SIG-M5 treated with dmso at 0.1 percent for 504 hours (cell line): ENCODE results near the gene RPA1.
"Not testable (repeated sequence)": the region's sequence is repeated elsewhere in the genome, so short reads cannot be mapped to it uniquely, and the experiment has no call there.

Experiments
- DNase-seq: peaks from one replicate; lab custom pipeline; 2025; ENCODE audit not compliant: unreplicated experiment; lab: John Stamatoyannopoulos, UW

Gene RPA1

GRCh38 chr17:1813088-1813487 lies 16.7 kb upstream of the RPA1 start:
- DNase-seq: no peak

DNA sequence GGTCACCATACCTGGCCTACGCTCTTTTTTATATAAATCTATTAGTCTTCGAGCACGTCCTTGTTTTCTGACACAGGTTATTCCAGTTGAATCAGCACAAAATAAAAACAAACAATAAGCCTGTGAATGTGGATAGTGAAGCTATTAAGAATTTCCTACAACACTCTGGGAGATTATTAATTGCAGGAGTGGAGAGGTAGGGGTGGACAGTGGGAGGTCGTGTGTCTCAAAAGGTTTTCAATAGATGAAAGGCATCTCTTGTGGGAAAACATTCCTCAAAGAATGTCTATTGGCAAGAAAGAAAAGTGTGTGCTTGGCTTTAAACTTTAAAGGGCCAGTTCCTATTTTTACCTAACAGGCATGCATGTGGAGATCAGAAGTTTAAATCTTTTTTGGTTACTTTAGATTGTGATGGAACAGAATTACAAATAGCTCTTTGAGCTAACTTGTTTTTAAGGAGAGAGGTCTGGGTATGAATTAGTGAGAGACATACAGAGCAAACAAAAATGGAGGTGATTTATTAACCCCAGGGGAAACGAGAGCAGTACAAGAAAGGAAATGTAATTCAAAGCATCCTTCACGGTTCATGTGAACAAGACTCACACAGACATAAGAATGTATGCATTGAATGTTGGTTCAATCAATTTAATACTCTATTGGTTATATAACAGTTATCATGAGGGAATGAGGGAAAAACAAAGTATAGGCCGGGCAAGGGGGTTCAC lies 9.1 kb upstream of the RPA1 start:
- no peak for DNase-seq

DNA sequence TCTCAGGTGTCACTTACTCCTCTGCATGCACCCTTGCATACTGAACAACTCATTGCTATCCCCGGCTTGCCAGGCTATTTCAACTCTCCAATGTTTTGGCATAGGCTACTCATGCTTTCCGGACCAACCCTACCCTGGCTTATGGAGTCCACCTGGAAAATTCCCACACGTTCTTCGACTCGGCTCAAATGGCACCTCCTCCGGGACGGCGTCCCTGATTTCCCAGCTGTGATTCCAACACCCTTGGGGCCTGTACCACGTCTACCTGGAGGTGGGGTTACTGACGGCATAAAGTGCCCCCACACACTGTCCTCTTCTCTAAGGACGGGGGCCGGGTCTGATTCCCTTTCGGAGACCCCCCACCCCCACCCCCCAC lies 601 bp upstream of the RPA1 start:
- DNase-seq: no peak

DNA sequence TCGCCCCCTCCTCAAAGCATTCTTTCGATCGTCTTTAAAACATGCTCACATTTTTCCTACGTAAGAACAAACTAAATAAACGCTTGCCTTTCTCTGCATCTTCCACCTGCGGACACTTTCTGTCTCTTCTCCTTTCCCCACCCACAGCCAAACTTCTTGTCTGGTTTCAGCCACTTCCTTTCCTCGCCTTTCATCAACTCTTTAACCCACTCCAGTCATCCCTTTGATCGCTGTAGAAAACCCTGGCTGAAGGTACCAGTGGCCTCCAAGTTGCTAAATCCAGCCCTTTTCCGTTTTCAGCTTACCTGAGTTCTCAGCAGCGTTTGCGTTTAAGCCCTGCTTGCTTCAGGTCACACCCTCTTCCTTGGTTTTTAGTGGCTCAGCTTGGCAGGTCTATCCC lies 483 bp downstream of the RPA1 start:
- peak; percentile 35 for DNase-seq

DNA sequence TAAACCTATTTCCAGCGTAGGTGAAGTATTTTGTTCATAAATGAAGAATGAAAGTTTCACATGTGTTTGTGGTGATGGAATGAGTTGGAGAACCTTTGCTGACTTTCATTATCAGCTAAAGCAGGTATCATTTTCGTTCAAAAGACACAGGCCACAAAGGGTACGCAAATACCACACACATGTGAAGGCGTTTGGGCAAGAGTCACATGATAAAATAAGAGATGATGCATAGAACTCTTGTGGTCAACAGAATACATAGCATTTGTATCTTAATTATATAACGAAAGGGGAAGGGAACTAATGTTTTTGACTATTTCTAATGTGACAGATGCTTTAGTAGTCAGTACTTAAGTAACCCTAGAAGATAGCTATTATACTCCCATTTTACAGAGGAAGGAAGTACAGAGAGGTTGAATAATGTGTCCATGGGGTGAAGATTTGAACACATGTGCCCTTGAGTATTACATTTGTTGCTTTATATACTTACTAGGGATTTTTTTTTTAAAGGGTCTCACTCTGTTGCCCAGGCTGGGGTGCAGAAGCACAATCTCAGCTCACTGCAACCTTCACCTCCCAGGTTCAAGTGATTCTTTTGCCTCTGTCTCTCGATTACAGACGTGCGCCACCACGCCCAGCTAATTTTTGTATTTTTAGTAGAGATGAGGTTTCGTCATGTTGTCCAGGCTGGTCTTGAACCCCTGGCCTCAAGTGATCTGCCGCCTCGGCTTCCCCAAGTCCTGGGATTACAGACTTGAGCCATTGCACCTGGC lies 4.8 kb downstream of the RPA1 start:
- peak; percentile 3 for DNase-seq

GRCh38 chr17:1839516-1839915 lies 9.7 kb downstream of the RPA1 start:
- no peak for DNase-seq

GRCh38 chr17:1843947-1844346 lies 14.1 kb downstream of the RPA1 start:
- DNase-seq: no peak

DNA sequence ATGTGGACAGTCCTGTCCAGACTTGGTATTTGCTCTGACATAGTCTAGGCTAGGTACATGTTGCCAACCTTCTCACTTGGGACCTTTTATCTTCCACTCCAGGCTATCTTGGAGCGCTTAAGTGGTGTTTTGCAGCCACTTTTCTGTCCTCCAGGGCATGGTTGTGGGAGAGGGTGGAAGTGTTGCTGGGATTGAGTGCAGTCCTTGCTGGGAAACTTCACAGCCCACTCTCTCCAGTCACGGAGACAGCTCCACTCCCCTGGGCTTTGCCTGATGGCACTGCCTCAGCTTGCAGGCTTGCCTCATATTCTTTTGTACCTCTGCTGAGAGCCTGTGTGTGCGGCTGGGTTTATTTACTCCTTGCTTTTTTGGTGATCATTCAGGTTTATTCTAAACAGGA lies 17.4 kb downstream of the RPA1 start:
- DNase-seq: no peak

DNA sequence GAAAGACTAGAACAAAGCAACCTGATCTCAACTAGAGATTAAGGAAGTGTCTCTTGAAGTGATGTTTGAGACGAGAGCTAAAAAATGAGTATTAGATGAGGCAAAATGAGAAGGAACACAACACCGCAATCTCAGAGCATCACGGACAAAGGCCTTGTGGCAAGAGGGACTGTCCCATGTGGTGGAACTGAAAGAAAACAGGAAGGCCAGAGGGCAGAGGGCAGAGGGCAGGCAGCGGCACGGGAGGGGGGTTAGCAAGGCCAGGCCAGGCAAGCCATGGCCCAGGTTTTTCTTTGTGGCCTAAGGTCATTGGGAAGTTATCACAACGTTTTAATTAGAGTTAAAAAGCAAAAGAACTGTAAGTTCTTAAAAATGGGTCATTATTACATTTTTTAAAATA lies 22.5 kb downstream of the RPA1 start:
- DNase-seq: no peak

- DNase-seq: no peak
These were observed 23.9 kb downstream of the RPA1 start for GRCh38 chr17:1853698-1854097.

DNA sequence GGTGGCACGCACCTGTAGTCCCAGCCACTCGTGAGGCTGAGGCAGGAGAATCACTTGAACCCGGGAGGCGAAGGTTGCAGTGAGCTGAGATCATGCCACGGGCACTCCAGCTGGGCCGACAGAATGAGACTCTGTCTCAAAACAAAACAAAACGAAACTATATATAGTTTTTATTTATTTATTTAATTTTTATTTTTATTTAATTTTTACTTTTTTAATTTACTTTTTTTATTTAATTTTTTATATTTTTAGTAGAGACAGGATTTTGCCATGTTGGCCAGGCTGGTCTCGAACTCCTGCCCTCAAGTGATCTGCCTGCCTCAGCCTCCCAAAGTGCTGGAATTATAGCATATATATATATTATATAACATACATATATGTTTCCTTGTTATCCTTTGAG lies 26.7 kb downstream of the RPA1 start:
- not testable (repeated sequence) for DNase-seq

DNA sequence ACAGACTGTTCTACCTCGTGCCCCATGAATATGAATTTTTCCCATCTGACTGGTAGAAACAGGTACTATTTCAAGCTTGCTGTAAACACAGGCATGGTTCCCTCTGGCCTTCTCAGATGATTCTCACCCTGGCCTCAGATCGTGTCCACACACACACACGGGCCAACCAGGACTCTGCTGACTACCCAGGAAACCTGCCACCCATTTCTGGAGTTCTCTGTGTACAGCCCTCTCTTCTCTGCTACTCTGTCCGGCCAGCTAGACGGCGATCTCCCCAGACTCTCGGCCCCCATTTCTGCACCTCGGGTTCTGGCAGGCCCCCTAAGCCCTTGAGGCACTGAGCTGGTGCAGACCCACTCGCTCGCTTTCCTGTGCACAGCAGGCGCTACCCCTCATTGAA lies 31.2 kb downstream of the RPA1 start:
- no peak for DNase-seq

DNA sequence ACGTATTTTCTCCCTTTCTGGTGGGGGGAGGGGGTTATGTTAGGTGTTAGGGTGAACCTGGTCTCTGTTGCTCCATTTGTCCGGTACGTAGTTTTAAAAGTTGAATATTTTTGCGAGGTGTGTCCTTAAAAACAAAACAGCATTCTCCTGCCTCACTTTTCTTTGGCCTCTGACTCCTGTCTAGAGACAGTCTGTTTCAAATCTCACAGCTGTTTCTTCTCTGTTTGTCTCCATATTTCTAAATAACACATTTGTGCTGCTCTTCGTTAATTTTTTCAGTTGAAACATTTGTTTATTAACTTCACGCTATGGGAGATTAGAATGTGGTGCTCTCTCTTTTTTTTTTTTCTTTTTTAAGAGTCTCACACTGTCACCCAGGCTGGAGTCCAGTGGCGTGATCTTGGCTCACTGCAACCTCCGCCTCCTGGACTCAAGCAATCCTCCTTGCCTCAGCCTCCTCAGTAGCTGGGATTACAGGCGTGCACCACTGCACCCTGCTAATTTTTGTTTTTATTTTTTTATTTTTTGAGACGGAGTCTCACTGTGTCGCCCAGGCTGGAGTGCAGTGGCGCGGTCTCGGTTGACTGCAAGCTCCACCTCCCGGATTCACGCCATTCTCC lies 31.7 kb downstream of the RPA1 start:
- DNase-seq: no peak

DNA sequence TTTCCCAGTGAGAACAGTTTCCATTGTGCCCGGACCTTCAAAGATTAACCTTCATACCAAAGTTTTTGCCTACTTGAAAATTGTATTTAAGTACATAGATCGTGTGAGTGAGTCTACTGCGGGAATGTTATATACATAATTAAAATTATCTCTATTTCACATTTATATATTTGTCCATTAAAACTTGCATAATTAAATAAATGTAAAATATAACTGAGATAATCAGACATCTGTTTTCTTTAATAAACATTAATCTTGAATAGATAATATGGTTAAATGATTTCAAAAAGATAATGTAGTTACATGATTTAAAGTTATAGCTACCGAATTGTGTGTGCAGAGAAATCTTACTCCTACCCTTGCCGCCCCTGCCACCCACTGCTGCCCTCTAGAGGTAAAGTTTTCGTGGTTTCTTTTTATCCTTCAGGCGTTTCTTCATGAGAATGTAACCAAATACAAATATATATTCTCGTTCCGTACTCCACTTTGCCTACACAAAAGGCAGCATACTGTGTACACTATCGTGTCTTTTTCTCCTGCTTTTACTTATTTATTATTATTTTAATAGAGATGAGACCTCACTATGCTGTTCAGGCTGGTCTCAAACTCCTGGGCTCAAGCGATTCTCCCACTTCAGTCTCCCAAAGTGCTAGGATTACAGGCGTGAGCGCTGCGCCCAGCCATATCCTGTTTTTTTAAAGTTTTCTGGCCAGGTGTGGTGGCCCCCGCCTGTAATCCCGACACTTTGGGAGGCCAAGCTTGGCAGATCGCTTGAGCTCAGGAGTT lies 35.6 kb downstream of the RPA1 start:
- peak; percentile 11 for DNase-seq

DNA sequence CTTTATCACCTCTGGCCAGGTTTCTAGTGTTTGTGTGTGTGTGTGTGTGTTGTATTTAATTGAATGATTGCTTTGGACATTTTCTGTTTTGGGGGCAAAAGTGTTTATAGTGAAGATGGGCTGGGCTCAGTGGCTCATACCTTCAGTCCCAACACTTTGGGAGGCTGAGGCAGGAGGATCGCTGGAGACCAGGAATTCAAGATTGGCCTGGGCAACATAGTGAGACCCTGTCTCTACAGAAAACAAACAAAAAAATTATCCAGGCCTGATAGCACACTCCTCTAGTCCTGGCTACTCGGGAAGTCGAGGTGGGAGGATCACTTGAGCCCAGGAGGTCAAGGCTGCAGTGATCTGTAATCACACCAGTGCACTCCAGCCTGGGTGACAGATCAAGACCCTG lies 37.5 kb downstream of the RPA1 start:
- DNase-seq: no peak

- DNase-seq: no peak
These were observed 38.3 kb downstream of the RPA1 start for GRCh38 chr17:1868090-1868489.

- DNase-seq: no peak
These were observed 40.8 kb downstream of the RPA1 start for GRCh38 chr17:1870592-1870991.

DNA sequence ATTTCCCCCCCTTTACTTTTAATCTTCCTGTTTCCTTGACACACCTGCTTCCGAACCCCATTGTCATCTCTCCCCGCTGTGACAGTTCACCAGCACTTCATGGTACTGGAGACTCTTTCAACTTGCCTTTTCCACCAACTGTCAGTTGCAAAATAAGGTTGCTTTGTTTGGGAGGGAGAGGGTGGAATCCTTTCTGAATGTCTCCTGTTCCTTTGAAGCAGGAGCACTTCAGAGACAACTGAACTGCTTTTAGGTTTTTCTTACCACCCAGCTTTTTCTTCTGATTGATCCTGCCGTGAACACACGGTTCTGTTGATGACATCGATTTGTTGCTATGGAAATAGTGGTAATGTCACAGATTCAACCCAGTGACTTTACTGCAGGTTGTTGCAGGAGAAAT lies 42.0 kb downstream of the RPA1 start:
- DNase-seq: no peak

- no peak for DNase-seq
These were observed 42.4 kb downstream of the RPA1 start for GRCh38 chr17:1872254-1872653.

DNA sequence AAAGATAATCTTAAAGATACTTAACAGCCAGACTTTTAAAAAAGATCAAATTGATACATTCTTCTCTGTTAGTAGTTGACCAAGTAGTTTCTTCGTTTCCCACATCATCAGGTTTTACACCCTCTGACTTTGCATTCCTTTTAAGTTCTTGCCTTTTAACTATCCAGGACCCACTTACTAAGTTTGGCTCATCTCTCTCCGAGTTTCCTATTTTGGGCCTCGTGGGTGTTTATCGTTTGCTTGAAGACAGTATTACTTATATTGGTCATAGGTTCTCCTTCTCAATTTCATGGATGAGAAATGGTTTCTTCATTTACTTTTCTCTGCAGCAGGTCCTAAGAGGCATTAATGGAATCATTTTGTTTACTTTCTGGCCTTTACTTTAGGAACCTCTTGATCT lies 43.2 kb downstream of the RPA1 start:
- DNase-seq: no peak

GRCh38 chr17:1873418-1873817 lies 43.6 kb downstream of the RPA1 start:
- no peak for DNase-seq

- no peak for DNase-seq
These were observed 45.8 kb downstream of the RPA1 start for GRCh38 chr17:1875597-1875996.
